LNCaP clone FGC (cell line): ENCODE measurements around the gene CTSL.

Source experiments
- DNase-seq: peaks from one replicate; pipeline ENCODE4 v3.0.0-alpha.2; 2011; ENCODE audit warnings: low read depth
- H3K4me3 ChIP-seq: 2 replicates; pipeline ENCODE4 v1.5.1; 2011; ENCODE audit warnings: mild to moderate bottlenecking, low read depth, low read length, control low read depth
- CTCF ChIP-seq: IDR thresholded peaks from 2 replicates; pipeline ENCODE4 v1.5.1; 2012; ENCODE audit warnings: mild to moderate bottlenecking; ENCODE audit not compliant: control insufficient read depth, insufficient read depth; ENCODE audit errors: extremely low read depth

Gene CTSL

GRCh38 chr9:87733273-87734052, 7.5 kb downstream of the CTSL start:
- H3K4me3 ChIP-seq: no peak overlapping the region
- TF ChIP-seq CTCF: no peak
- no peak for DNase-seq

GRCh38 chr9:87734106-87734505, 8.2 kb downstream of the CTSL start:
- no peak for TF ChIP-seq CTCF
- no peak overlapping the region for H3K4me3 ChIP-seq
- DNase-seq: no peak

- no peak for TF ChIP-seq CTCF
- H3K4me3 ChIP-seq: no peak overlapping the region
- no peak for DNase-seq
These were observed 13.6 kb downstream of the CTSL start for GRCh38 chr9:87739546-87739945.

- no peak for TF ChIP-seq CTCF
- DNase-seq: no peak
- no peak overlapping the region for H3K4me3 ChIP-seq
These were observed 14.3 kb downstream of the CTSL start for GRCh38 chr9:87740209-87740608.

GRCh38 chr9:87741326-87741725, 15.4 kb downstream of the CTSL start:
- no peak for TF ChIP-seq CTCF
- DNase-seq: no peak
- H3K4me3 ChIP-seq: no peak overlapping the region

GRCh38 chr9:87741891-87742290, 16.0 kb downstream of the CTSL start:
- TF ChIP-seq CTCF: no peak
- DNase-seq: no peak
- no peak overlapping the region for H3K4me3 ChIP-seq
